ENCODE results near the gene BCL7B. TPM values are rescaled to one million over a fixed set of nuclear protein-coding genes. Genes with fewer than 3 reads are reported as not detected.

The BCL7B gene
- total and polyA plus RNA-seq, 2 of the 13 experiments (the other 11 are each of a cell fraction or from before 2014, with no cell fraction given) = 24.3 to 38.2 TPM

DNA sequence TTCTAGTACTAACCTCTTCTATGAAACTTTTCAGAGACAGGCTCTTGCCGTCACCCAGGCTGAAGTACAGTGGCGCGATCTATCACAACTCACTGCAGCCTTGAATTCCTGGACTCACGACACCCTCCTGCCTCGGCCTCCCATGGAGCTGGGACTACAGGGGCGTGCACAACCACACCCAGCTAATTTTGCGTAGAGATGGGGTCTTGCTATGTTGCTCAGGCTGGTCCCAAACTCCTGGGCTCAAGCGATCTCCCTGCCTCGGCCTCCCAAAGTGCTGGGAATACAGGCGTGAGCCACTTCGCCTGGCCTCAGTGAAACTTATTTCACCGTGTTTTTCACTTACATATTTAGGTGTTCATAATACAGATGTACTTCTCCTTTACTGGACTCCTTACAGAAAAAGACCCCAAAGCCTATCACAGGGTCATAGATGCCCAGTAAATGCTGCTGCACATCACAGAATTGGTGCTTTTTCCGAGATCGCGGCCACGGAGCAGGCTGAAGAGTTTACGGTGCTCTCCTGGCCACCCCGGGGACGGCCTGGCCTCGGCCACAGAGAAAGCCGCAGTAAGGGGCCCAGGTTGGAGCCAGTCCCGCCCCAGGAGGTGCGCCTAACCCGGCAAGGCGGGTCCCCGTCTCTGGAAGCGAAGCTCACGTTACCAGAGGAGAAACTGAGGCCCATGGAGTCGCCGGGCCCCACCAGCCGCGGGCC, 20.3 kb upstream of the BCL7B start:
- Histone ChIP-seq H3K4me2 (ENCODE audit: low read depth, low read length) (peak overlapping the region; percentile 86), H3K27ac (ENCODE audit: extremely low read length, insufficient read depth, low read length) (peak overlapping the region; percentile 82), H3K9me3 (ENCODE audit: low read length) (no peaks in the 10 kb centered on the region), H3K4me1 (ENCODE audit: insufficient read depth, low read length) (peaks cover 45% of the 10 kb centered on the region), H4K20me1 (ENCODE audit: insufficient read depth, low read length) (peaks cover 3% of the 10 kb centered on the region; the same call in 1 of the 2 replicates), H3K4me3 (replicated peaks in 1 of 3; ENCODE audit: insufficient read depth in 1 of 3, low read depth in 2 of 3, low read length in 3 of 3) (peak overlapping the region; percentile 87 to 96 (median 94)), H3K9ac (ENCODE audit: insufficient read depth, low read depth, low read length) (peak overlapping the region; percentile 99), H3K79me2 (ENCODE audit: insufficient read depth, low read length) (peaks cover 24% of the 10 kb centered on the region), H3K36me3 (replicated peaks in 1 of 2; ENCODE audit: control insufficient read depth in 1 of 2, insufficient read depth in 2 of 2, low read length in 2 of 2) (peaks cover 12 to 24% of the 10 kb centered on the region in 2 experiments), H2AFZ (ENCODE audit: low read length) (no peak overlapping the region), H3K27me3 (ENCODE audit: control insufficient read depth in 1 of 2, insufficient read depth in 2 of 2, low read length in 2 of 2) (peaks cover 0 to 4% of the 10 kb centered on the region in 2 experiments; a peak in 1 of 5 replicates)
- in situ Hi-C loops (cut with HindIII; ENCODE audit: extremely low pct_ligation_motif_present, low pct_unique_long_range_greater_than_20kb) = no loop called here
- FAIRE-seq (peak; percentile 72), DNase-seq (ENCODE audit: low spot score) (peak; percentile 30), ATAC-seq (peak; percentile 39)
- 2% methylated on average over 13 of the region's 32 CpGs for WGBS (ENCODE audit: low lambda C conversion rate)
- BruUV-seq (replicated peaks) = TSS peak; percentile 86
- ChIA-PET CTCF (ENCODE audit: low intra/inter-chr PET ratio, low total read pairs) (no interaction called here), POLR2A (interaction anchor here (0.6 to 2.4 kb wide), 11 partner anchors 9 to 73 kb away, joined by 3 to 17 read pairs (median 8); partner anchors contain the start of genes BAZ1B and BCL7B)
- intact Hi-C loops (cut with micrococcal nuclease; ENCODE audit: unreplicated experiment) = no loop called here
- TF ChIP-seq MXD1 (CRISPR knock-in tag; IDR thresholded peaks at IDR 0.05) = peak; percentile 24; the same call in 1 of the 2 replicates
- TF ChIP-seq ZNF24 (IDR thresholded peaks at IDR 0.05) = no peak
- no peak for TF ChIP-seq ZGPAT (CRISPR knock-in tag; IDR thresholded peaks at IDR 0.05)
- no peak for TF ChIP-seq ZNF773 (CRISPR knock-in tag; IDR thresholded peaks at IDR 0.05; ENCODE audit: borderline replicate concordance)
- no peak for TF ChIP-seq ZFP37 (CRISPR knock-in tag; IDR thresholded peaks at IDR 0.05; ENCODE audit: borderline replicate concordance)
- peak; percentile 30; the same call in 1 of the 2 replicates for TF ChIP-seq NAIF1 (CRISPR knock-in tag; IDR thresholded peaks at IDR 0.05; ENCODE audit: borderline replicate concordance)
- no peak for TF ChIP-seq ZNF879 (CRISPR knock-in tag; IDR thresholded peaks at IDR 0.05)
- 0 out of 2 replicates have a peak, but pooled peaks have one; percentile 20 for TF ChIP-seq ZNF296 (CRISPR knock-in tag; conservative IDR thresholded peaks at IDR 0.05)
- TF ChIP-seq ZNF276 (CRISPR knock-in tag; IDR thresholded peaks at IDR 0.05; ENCODE audit: low read depth) = no peak
- no peak for TF ChIP-seq MEIS1 (CRISPR knock-in tag; IDR thresholded peaks at IDR 0.05; ENCODE audit: borderline replicate concordance)
- no peak for TF ChIP-seq MLLT10 (CRISPR knock-in tag; IDR thresholded peaks at IDR 0.05)
- TF ChIP-seq U2AF1 (optimal IDR thresholded peaks at IDR 0.05; ENCODE audit: low read depth, low read length) = no peak
- no peak for TF ChIP-seq ZFP1 (CRISPR knock-in tag; IDR thresholded peaks at IDR 0.05)
- no peak for TF ChIP-seq ONECUT2 (CRISPR knock-in tag; IDR thresholded peaks at IDR 0.05)
- TF ChIP-seq BCLAF1 (IDR thresholded peaks at IDR 0.05) = no peak
- TF ChIP-seq CEBPG (CRISPR knock-in tag; IDR thresholded peaks at IDR 0.05) = no peak
- TF ChIP-seq, protein P1, sequence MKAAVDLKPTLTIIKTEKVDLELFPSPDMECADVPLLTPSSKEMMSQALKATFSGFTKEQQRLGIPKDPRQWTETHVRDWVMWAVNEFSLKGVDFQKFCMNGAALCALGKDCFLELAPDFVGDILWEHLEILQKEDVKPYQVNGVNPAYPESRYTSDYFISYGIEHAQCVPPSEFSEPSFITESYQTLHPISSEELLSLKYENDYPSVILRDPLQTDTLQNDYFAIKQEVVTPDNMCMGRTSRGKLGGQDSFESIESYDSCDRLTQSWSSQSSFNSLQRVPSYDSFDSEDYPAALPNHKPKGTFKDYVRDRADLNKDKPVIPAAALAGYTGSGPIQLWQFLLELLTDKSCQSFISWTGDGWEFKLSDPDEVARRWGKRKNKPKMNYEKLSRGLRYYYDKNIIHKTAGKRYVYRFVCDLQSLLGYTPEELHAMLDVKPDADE (CRISPR knock-in tag; IDR thresholded peaks at IDR 0.05) = 0 out of 2 replicates have a peak, but pooled peaks have one; percentile 1
